Measurements from ENCODE around the gene GIPR.

The GIPR gene

GRCh38 chr19:45643024-45643926 lies 24.7 kb upstream of the GIPR start (continued):
- TF ChIP-seq ZNF837 (tag by site-specific recombination; IDR thresholded peaks at IDR 0.05) (no peak), ZNF211 (tag by site-specific recombination; IDR thresholded peaks at IDR 0.05; ENCODE audit: low read depth) (no peak), ZFHX2 (tag by site-specific recombination; conservative IDR thresholded peaks at IDR 0.05) (no peak), HOXC10 (CRISPR knock-in tag; IDR thresholded peaks at IDR 0.05) (no peak), BCL11A (tag by site-specific recombination; IDR thresholded peaks at IDR 0.05; ENCODE audit: low read depth) (peak; percentile 92), ZNF19 (tag by site-specific recombination; IDR thresholded peaks at IDR 0.05; ENCODE audit: low read depth) (no peak), ZNF48 (tag by site-specific recombination; IDR thresholded peaks at IDR 0.05) (no peak), ZNF510 (tag by site-specific recombination; IDR thresholded peaks at IDR 0.05; ENCODE audit: insufficient replicate concordance) (no peak), ZNF449 (tag by site-specific recombination; IDR thresholded peaks at IDR 0.05) (no peak), ZBTB20 (tag by site-specific recombination; IDR thresholded peaks at IDR 0.05) (no peak), FEZF1 (tag by site-specific recombination; IDR thresholded peaks at IDR 0.05) (no peak), ZNF23 (tag by site-specific recombination; IDR thresholded peaks at IDR 0.05; ENCODE audit: borderline replicate concordance) (no peak), ZNF76 (tag by site-specific recombination; IDR thresholded peaks at IDR 0.05; ENCODE audit: borderline replicate concordance, low read depth) (no peak), ZBTB6 (tag by site-specific recombination; IDR thresholded peaks at IDR 0.05) (no peak), ZNF175 (tag by site-specific recombination; IDR thresholded peaks at IDR 0.05) (no peak), ZFP69B (tag by site-specific recombination; IDR thresholded peaks at IDR 0.05) (peak; percentile 46; the same call in 1 of the 2 replicates), ZNF488 (tag by site-specific recombination; IDR thresholded peaks at IDR 0.05) (no peak), ZNF2 (tag by site-specific recombination; IDR thresholded peaks at IDR 0.05) (no peak; the same call in 1 of the 2 replicates)
- TF ChIP-seq, protein P1, sequence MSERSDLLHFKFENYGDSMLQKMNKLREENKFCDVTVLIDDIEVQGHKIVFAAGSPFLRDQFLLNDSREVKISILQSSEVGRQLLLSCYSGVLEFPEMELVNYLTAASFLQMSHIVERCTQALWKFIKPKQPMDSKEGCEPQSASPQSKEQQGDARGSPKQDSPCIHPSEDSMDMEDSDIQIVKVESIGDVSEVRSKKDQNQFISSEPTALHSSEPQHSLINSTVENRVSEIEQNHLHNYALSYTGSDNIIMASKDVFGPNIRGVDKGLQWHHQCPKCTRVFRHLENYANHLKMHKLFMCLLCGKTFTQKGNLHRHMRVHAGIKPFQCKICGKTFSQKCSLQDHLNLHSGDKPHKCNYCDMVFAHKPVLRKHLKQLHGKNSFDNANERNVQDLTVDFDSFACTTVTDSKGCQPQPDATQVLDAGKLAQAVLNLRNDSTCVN (tag by site-specific recombination; optimal IDR thresholded peaks at IDR 0.05), result no peak

- Histone ChIP-seq H3K4me1 (ENCODE audit: control insufficient read depth, insufficient read depth, low read length) (peaks cover 8% of the 10 kb centered on the region), H3K9me3 (ENCODE audit: control insufficient read depth, insufficient read depth, low read depth, low read length) (no peaks in the 10 kb centered on the region), H3K27ac (ENCODE audit: extremely low read depth, low read depth, low read length) (no peak overlapping the region), H3K36me3 (ENCODE audit: control insufficient read depth in 2 of 2, insufficient read depth in 1 of 2, low read length in 2 of 2) (no peaks in the 10 kb centered on the region; a peak in 1 of 3 replicates), H3K4me3 (ENCODE audit: low read depth, low read length) (no peak overlapping the region)
- ChIA-PET POLR2A (interaction anchor here (1.0 to 1.2 kb wide), 2 partner anchors 30 to 50 kb away, joined by 3 read pairs; no protein-coding TSS in a partner anchor), CTCF (interaction anchor here (0.6 to 7.8 kb wide), 22 partner anchors 11 to 241 kb away, joined by 3 to 155 read pairs (median 12); partner anchors contain the start of genes GPR4, OPA3, QPCTL and SNRPD2)
- TF ChIP-seq ZNF366 (tag by site-specific recombination; conservative IDR thresholded peaks at IDR 0.05) (peak; percentile 41; the same call in 1 of the 2 replicates), AEBP2 (tag by site-specific recombination; IDR thresholded peaks at IDR 0.05; ENCODE audit: borderline replicate concordance) (no peak), SCRT2 (tag by site-specific recombination; IDR thresholded peaks at IDR 0.05) (no peak), KLF8 (tag by site-specific recombination; IDR thresholded peaks at IDR 0.05) (0 out of 2 replicates have a peak, but pooled peaks have one; percentile 20), ZXDB (tag by site-specific recombination; IDR thresholded peaks at IDR 0.05) (no peak), KLF9 (tag by site-specific recombination; IDR thresholded peaks at IDR 0.05; ENCODE audit: low read depth) (no peak)
- TF ChIP-seq, protein P2, sequence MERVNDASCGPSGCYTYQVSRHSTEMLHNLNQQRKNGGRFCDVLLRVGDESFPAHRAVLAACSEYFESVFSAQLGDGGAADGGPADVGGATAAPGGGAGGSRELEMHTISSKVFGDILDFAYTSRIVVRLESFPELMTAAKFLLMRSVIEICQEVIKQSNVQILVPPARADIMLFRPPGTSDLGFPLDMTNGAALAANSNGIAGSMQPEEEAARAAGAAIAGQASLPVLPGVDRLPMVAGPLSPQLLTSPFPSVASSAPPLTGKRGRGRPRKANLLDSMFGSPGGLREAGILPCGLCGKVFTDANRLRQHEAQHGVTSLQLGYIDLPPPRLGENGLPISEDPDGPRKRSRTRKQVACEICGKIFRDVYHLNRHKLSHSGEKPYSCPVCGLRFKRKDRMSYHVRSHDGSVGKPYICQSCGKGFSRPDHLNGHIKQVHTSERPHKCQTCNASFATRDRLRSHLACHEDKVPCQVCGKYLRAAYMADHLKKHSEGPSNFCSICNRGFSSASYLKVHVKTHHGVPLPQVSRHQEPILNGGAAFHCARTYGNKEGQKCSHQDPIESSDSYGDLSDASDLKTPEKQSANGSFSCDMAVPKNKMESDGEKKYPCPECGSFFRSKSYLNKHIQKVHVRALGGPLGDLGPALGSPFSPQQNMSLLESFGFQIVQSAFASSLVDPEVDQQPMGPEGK (tag by site-specific recombination; IDR thresholded peaks at IDR 0.05), result peak; percentile 13; the same call in 1 of the 2 replicates
Observed at GRCh38 chr19:45643927-45644771, 23.9 kb upstream of the GIPR start.
